ENCODE results near the gene PPIL6.

The PPIL6 gene

DNA sequence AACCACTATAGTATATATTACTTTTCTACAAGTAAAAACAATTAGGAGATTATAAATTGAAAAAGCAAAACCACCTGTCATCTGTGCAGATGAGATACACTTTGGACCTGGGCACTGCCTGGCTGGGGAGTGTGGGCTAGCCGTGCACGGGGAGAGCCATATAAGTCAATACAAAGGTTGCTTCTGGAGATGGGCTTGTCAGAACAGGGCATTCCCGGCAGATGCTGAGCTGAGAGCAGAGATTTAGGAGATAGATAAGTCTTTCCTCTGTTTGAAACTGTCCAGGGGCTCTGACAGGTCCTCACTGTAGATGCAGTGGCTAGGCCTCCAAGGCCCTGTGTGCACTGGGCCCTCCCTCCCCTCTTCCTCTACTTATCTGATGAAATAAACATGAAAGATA is 92.6 kb downstream of the PPIL6 start:
- Histone ChIP-seq H3K27me3 (ENCODE audit: low read depth, low read length) (no peaks in the 10 kb centered on the region), H3K9me3 (ENCODE audit: insufficient read depth, low read length) (no peaks in the 10 kb centered on the region), H3K4me3 (ENCODE audit: low read length) (no peak overlapping the region), H3K9ac (ENCODE audit: low read length) (no peak overlapping the region), H3K4me2 (ENCODE audit: low read length) (no peak overlapping the region), H4K20me1 (ENCODE audit: insufficient read depth, low read length) (no peaks in the 10 kb centered on the region), H2AFZ (ENCODE audit: low read depth, low read length) (no peak overlapping the region), H3K36me3 (replicated peaks; ENCODE audit: low read depth, low read length) (no peaks in the 10 kb centered on the region), H3K27ac (ENCODE audit: low read length) (no peak overlapping the region), H3K4me1 (ENCODE audit: low read length) (no peaks in the 10 kb centered on the region), H3K79me2 (ENCODE audit: low read length) (no peaks in the 10 kb centered on the region)
- no peak for TF ChIP-seq EZH2phosphoT487 (IDR thresholded peaks at IDR 0.05; ENCODE audit: low read depth)
- TF ChIP-seq, protein P1, sequence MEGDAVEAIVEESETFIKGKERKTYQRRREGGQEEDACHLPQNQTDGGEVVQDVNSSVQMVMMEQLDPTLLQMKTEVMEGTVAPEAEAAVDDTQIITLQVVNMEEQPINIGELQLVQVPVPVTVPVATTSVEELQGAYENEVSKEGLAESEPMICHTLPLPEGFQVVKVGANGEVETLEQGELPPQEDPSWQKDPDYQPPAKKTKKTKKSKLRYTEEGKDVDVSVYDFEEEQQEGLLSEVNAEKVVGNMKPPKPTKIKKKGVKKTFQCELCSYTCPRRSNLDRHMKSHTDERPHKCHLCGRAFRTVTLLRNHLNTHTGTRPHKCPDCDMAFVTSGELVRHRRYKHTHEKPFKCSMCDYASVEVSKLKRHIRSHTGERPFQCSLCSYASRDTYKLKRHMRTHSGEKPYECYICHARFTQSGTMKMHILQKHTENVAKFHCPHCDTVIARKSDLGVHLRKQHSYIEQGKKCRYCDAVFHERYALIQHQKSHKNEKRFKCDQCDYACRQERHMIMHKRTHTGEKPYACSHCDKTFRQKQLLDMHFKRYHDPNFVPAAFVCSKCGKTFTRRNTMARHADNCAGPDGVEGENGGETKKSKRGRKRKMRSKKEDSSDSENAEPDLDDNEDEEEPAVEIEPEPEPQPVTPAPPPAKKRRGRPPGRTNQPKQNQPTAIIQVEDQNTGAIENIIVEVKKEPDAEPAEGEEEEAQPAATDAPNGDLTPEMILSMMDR (IDR thresholded peaks at IDR 0.05; ENCODE audit: low read depth, low read length) = no peak

DNA sequence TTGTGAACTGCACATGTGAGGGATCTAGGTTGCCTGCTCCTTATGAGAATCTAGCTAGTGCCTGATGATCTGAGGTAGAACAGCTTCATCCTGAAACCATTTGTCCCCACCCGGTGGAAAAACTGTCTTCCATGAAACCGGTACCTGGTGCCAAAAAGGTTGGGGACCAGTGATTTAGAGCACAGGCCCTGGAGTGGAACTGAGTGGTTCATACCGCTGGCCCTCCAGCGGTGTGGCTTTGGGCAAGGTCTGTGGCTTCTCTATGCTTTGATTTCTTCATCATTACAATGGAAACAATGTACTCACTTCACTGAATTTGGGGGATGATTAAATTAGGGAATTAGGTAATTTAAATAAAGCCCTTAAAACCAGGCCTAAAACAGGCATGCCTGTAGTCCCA is 94.4 kb downstream of the PPIL6 start:
- Histone ChIP-seq H4K20me1 (ENCODE audit: insufficient read depth, low read length) (no peaks in the 10 kb centered on the region), H3K36me3 (replicated peaks; ENCODE audit: low read depth, low read length) (no peaks in the 10 kb centered on the region), H3K27me3 (ENCODE audit: low read depth, low read length) (no peaks in the 10 kb centered on the region), H3K4me1 (ENCODE audit: low read length) (0 out of 2 replicates have a peak, but pooled peaks cover 3% of the 10 kb centered on the region), H3K9me3 (ENCODE audit: insufficient read depth, low read length) (no peaks in the 10 kb centered on the region), H3K27ac (ENCODE audit: low read length) (no peak overlapping the region), H3K9ac (ENCODE audit: low read length) (no peak overlapping the region), H3K4me2 (ENCODE audit: low read length) (no peak overlapping the region), H3K79me2 (ENCODE audit: low read length) (no peaks in the 10 kb centered on the region), H2AFZ (ENCODE audit: low read depth, low read length) (no peak overlapping the region), H3K4me3 (ENCODE audit: low read length) (no peak overlapping the region)
- TF ChIP-seq EZH2phosphoT487 (IDR thresholded peaks at IDR 0.05; ENCODE audit: low read depth) = no peak
- TF ChIP-seq, protein P1 (IDR thresholded peaks at IDR 0.05; ENCODE audit: low read depth, low read length) = no peak

DNA sequence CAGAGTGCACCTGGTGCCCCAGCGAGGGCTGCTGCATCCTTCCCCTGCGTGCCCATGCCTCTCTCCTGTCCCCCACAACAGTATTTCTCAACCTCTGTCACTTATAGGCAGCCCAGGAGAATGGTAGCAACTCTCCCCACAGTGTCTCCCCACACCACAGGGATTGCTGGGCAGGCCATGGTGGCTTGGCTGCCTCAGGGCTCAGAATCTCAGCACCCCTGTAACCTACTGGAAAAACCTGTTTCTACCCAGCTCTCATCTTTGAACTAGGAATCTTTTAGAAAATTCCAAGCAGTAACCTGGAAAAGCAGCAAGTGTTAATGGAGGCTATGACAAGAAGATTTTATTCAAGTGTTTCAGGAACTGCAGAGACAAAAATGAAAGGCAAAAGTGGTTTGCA is 96.2 kb downstream of the PPIL6 start:
- 0 out of 2 replicates have a peak, but pooled peaks cover 3% of the 10 kb centered on the region for H3K4me1 ChIP-seq (ENCODE audit: low read length)
- H3K4me3 ChIP-seq (ENCODE audit: low read length) = no peak overlapping the region
- H3K9ac ChIP-seq (ENCODE audit: low read length) = no peak overlapping the region
- H3K4me2 ChIP-seq (ENCODE audit: low read length) = no peak overlapping the region
- H3K27me3 ChIP-seq (ENCODE audit: low read depth, low read length) = no peaks in the 10 kb centered on the region
- H3K36me3 ChIP-seq (replicated peaks; ENCODE audit: low read depth, low read length) = no peaks in the 10 kb centered on the region
- H2AFZ ChIP-seq (ENCODE audit: low read depth, low read length) = no peak overlapping the region
- TF ChIP-seq, protein P1 (IDR thresholded peaks at IDR 0.05; ENCODE audit: low read depth, low read length) = no peak
- no peak for TF ChIP-seq EZH2phosphoT487 (IDR thresholded peaks at IDR 0.05; ENCODE audit: low read depth)
- H3K9me3 ChIP-seq (ENCODE audit: insufficient read depth, low read length) = no peaks in the 10 kb centered on the region
- H4K20me1 ChIP-seq (ENCODE audit: insufficient read depth, low read length) = no peaks in the 10 kb centered on the region
- no peaks in the 10 kb centered on the region for H3K79me2 ChIP-seq (ENCODE audit: low read length)
- no peak overlapping the region for H3K27ac ChIP-seq (ENCODE audit: low read length)

DNA sequence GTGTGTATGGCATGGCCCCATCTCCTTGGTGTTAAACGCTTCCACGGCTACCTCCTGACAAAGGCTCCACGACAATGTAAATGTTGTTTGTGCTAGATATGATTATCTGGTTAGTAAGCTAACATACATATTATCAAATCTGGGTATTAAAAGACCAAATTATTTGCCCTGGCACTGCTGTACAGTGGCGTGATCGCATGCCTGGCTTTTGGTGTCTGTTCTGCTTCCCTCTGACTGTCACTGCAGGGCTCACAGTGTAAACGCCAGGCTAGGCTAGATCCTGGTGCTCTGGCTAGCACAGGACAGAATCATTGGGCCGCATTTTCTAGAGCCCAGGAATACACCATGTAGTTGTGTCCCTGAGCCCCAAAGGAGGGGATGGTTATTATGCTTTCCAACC is 96.9 kb downstream of the PPIL6 start:
- Histone ChIP-seq H3K4me2 (ENCODE audit: low read length) (no peak overlapping the region), H3K9ac (ENCODE audit: low read length) (no peak overlapping the region), H3K27me3 (ENCODE audit: low read depth, low read length) (no peaks in the 10 kb centered on the region), H4K20me1 (ENCODE audit: insufficient read depth, low read length) (no peaks in the 10 kb centered on the region), H3K36me3 (replicated peaks; ENCODE audit: low read depth, low read length) (no peaks in the 10 kb centered on the region), H3K79me2 (ENCODE audit: low read length) (no peaks in the 10 kb centered on the region), H3K27ac (ENCODE audit: low read length) (no peak overlapping the region), H3K4me1 (ENCODE audit: low read length) (0 out of 2 replicates have a peak, but pooled peaks cover 3% of the 10 kb centered on the region), H3K4me3 (ENCODE audit: low read length) (no peak overlapping the region), H2AFZ (ENCODE audit: low read depth, low read length) (no peak overlapping the region), H3K9me3 (ENCODE audit: insufficient read depth, low read length) (no peaks in the 10 kb centered on the region)
- TF ChIP-seq, protein P1 (IDR thresholded peaks at IDR 0.05; ENCODE audit: low read depth, low read length) = no peak
- no peak for TF ChIP-seq EZH2phosphoT487 (IDR thresholded peaks at IDR 0.05; ENCODE audit: low read depth)

Data from OCI-LY3 (cell line).